Gastrocnemius medialis (tissue), 4 donors: Measurements from ENCODE around the gene CLDN22. TPM values are rescaled to one million over a fixed set of nuclear protein-coding genes. Genes with fewer than 3 reads are reported as not detected.

ENCODE experiments used
- ATAC-seq, 2 donors: fragments of 150-250 bp; one replicate each; pipeline ENCODE4 v1.9.1; 2016
- DNase-seq, 2 donors: peaks; one replicate each; pipeline ENCODE4 v3.0.0-alpha.2; 2019
- H3K27ac ChIP-seq, 4 donors: fragments of 200-600 bp; sonication (generic); 1 replicate in 1 of 4; 2 replicates in 3 of 4; pipeline ENCODE4 v1.5.1; 2016 to 2018; ENCODE audit warnings: mild to moderate bottlenecking in 2 of 4, moderate library complexity in 1 of 4
- H3K27me3 ChIP-seq, 3 donors: fragments of 200-600 bp; sonication (generic) in 2 of 3; 1 replicate in 1 of 3; 2 replicates in 2 of 3; pipeline versions ENCODE4 v1.5.1 to v1.6.0; 2016 to 2019; ENCODE audit warnings: mild to moderate bottlenecking in 1 of 3, moderate library complexity in 1 of 3
- H3K36me3 ChIP-seq, 2 donors: fragments of 200-600 bp; sonication (generic) in 1 of 2; one replicate each; pipeline ENCODE4 v1.5.1; 2017 to 2018
- H3K4me1 ChIP-seq, 2 donors: fragments of 200-600 bp; sonication (generic) in 1 of 2; one replicate each; pipeline ENCODE4 v1.5.1; 2016 to 2017; ENCODE audit warnings: mild to moderate bottlenecking in 2 of 2
- H3K4me3 ChIP-seq, 4 donors: fragments of 200-600 bp; sonication (generic) in 3 of 4; 1 replicate in 1 of 4; 2 replicates in 3 of 4; pipeline ENCODE4 v1.5.1; 2016 to 2019; ENCODE audit warnings: mild to moderate bottlenecking in 2 of 4
- H3K9me3 ChIP-seq, 3 donors: fragments of 200-600 bp; sonication (generic) in 2 of 3; 1 replicate in 1 of 3; 2 replicates in 2 of 3; pipeline ENCODE4 v1.5.1; 2016 to 2019
- POLR2A ChIP-seq, 2 donors: fragments of 450-650 bp; IDR thresholded peaks; one replicate each; pipeline ENCODE4 v1.6.1; 2017; ENCODE audit warnings: antibody characterized with exemption in 2 of 2, mild to moderate bottlenecking in 2 of 2, moderate library complexity in 2 of 2
- in situ Hi-C, 4 donors: fragments of 200-750 bp; cut with MboI; loops; one replicate each; pipeline versions ENCODE4 v1.15.0 to v1.8.0; 2017; ENCODE audit warnings: low sequenced_read_pairs in 4 of 4
- intact Hi-C: fragments of 100-400 bp; cut with DNase I; formaldehyde crosslinking; loops from one replicate; pipeline ENCODE4 v1.15.1; 2023; ENCODE audit warnings: low total_unique reads
- total RNA-seq, 4 donors: library from RNA; depleted of rRNA; stranded (reverse); fragments of >200 nt; gene quantifications; one replicate each; pipeline versions ENCODE4 v1.1.0 to v1.2.3, GENCODE V29; 2016
- TF ChIP-seq, protein P1 (sequence below), 5 experiments: fragments of 450-650 bp in 3 of 5; fragments of 200-600 bp in 2 of 5; sonication (generic) in 2 of 5; IDR thresholded peaks in 4 of 5; conservative IDR thresholded peaks in 1 of 5; 1 replicate in 4 of 5; 2 replicates in 1 of 5; pipeline ENCODE4 v1.5.1; 2016 to 2019; ENCODE audit warnings: antibody characterized with exemption in 5 of 5, mild to moderate bottlenecking in 3 of 5, moderate library complexity in 3 of 5

Gene CLDN22
- total RNA-seq, 4 donors from 2014 or later, result not detected

DNA sequence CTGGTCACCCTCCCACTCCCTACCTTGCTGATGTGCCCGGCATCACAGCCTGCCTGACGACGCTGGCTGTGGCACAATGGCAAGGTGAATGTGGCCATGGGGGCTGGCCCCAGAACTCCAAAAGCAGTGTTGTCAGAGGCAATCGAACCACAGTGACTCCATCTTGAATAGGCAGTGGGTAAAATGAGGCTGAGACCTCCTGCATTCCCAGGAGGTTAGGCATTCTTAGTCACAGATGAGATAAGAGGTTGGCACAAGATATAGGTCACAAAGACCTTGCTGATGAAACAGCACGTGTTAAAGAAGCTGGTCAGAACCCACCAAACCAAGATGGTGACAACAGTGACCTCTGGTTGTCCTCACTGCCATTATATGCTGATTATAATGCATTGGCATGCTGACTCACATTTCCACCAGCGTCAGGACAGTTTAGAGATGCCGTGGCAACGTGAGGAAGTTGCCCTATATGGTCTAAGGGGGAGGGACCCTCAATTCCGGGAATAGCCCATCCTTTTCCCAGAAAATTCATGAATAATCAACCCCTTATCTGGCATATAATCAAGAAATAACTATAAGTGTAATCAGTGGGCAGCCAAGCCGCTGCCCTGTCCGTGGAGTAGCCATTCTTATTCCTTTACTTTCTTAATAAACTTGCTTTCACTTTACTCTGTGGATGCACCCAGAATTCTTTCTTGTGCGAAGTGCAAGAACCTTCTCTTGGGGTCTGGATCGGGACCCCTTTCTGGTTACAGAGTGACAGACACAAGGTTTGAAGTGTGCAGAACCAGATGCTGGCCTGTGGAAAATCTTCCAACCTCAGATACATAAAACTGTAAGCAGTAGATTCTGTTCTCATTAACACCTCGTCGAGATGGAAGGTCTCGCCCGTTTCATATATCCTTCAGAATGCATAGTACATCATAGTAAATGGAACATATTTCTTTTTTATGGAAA, 28.9 kb upstream of the CLDN22 start:
- intact Hi-C loops (no loop called here), in situ Hi-C loops (no loop called here)
- TF ChIP-seq, protein P1, sequence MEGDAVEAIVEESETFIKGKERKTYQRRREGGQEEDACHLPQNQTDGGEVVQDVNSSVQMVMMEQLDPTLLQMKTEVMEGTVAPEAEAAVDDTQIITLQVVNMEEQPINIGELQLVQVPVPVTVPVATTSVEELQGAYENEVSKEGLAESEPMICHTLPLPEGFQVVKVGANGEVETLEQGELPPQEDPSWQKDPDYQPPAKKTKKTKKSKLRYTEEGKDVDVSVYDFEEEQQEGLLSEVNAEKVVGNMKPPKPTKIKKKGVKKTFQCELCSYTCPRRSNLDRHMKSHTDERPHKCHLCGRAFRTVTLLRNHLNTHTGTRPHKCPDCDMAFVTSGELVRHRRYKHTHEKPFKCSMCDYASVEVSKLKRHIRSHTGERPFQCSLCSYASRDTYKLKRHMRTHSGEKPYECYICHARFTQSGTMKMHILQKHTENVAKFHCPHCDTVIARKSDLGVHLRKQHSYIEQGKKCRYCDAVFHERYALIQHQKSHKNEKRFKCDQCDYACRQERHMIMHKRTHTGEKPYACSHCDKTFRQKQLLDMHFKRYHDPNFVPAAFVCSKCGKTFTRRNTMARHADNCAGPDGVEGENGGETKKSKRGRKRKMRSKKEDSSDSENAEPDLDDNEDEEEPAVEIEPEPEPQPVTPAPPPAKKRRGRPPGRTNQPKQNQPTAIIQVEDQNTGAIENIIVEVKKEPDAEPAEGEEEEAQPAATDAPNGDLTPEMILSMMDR (IDR thresholded peaks at IDR 0.05 in 4 of 5, conservative IDR thresholded peaks at IDR 0.05 in 1 of 5), result no peak
- TF ChIP-seq POLR2A (IDR thresholded peaks at IDR 0.05), result no peak
- no peaks in the 10 kb centered on the region for H3K9me3 ChIP-seq
- H3K4me1 ChIP-seq, result no peaks in the 10 kb centered on the region
- ATAC-seq (no peak), DNase-seq (no peak)
- H3K27ac ChIP-seq, result no peak overlapping the region
- H3K27me3 ChIP-seq, result no peaks in the 10 kb centered on the region
- H3K4me3 ChIP-seq, result no peak overlapping the region
- no peaks in the 10 kb centered on the region for H3K36me3 ChIP-seq

DNA sequence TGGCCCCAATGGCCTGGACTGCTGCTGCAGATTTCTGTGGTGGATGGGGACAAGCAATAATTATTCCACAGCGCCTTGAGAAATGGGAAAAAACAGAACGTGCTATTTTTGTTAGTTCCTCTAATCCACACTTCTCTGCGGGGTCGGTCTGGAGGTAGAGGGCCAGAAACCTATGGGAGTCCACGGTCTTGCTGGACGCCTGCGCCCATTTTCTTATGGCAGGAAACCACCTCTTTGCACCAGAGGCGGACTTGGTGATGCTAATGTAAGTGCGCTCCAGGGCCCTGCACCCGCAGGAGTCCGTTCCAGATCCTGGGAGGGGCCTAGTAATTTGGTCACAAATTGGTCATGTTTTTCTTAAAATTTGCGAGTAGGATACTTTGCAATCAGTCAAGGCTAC, 28.1 kb upstream of the CLDN22 start:
- Histone ChIP-seq H3K27ac (no peak overlapping the region), H3K27me3 (peaks cover 0 to 8% (median 2%) of the 10 kb centered on the region in 3 donors), H3K36me3 (no peaks in the 10 kb centered on the region), H3K4me3 (no peak overlapping the region), H3K4me1 (no peaks in the 10 kb centered on the region), H3K9me3 (no peaks in the 10 kb centered on the region)
- in situ Hi-C loops, result no loop called here
- intact Hi-C loops, result no loop called here
- TF ChIP-seq POLR2A (IDR thresholded peaks at IDR 0.05), result no peak
- TF ChIP-seq, protein P1 (IDR thresholded peaks at IDR 0.05 in 4 of 5, conservative IDR thresholded peaks at IDR 0.05 in 1 of 5), result no peak
- DNase-seq, result no peak
- no peak for ATAC-seq

DNA sequence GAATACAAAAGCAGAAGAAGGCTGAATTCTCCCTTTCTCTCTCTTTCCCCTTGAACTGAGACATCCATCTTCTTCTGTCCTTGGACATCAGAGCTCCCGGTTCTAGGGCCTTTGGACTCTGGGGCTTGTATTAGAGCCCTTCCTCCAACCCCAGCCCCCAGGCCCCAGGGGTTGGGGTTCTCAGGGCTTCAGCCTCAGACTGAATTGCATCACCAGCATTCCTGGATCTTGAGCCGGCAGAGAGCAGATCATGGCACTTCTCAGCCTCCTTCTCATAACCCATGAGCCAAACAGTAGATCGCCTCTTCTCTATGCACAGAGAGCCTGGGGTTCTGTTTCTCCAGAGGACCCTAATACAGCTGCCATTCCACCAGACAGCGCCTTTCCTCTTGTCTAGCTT, 27.5 kb upstream of the CLDN22 start:
- no peak overlapping the region for H3K27ac ChIP-seq
- H3K4me1 ChIP-seq, result no peaks in the 10 kb centered on the region
- ATAC-seq, result no peak
- no peak overlapping the region for H3K4me3 ChIP-seq
- no peak for DNase-seq
- intact Hi-C loops (no loop called here), in situ Hi-C loops (no loop called here)
- H3K36me3 ChIP-seq, result no peaks in the 10 kb centered on the region
- TF ChIP-seq, protein P1 (IDR thresholded peaks at IDR 0.05 in 4 of 5, conservative IDR thresholded peaks at IDR 0.05 in 1 of 5), result no peak
- no peak for TF ChIP-seq POLR2A (IDR thresholded peaks at IDR 0.05)
- H3K27me3 ChIP-seq, result peaks cover 0 to 8% (median 3%) of the 10 kb centered on the region in 3 donors
- no peaks in the 10 kb centered on the region for H3K9me3 ChIP-seq

DNA sequence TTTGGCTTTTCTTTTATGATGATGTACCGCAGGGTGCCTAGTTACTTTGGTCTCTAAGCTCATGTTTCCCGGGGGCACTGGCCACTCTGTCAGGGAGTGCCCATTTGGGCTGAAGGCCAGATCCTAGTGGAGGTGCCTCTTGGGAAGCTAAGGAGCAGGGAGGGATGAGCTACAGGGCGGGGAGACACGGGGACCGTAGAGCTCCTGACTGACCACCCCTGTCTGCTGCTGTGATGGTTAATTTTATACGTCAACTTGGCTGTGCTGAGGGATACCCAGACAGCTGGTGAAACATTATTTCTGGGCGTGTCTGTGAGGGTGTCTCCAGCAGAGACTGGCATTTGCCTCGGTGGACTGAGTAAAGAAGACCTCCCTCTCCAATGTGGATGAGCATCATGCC, 27.1 kb upstream of the CLDN22 start:
- TF ChIP-seq, protein P1 (IDR thresholded peaks at IDR 0.05 in 4 of 5, conservative IDR thresholded peaks at IDR 0.05 in 1 of 5), result no peak
- TF ChIP-seq POLR2A (IDR thresholded peaks at IDR 0.05), result no peak
- in situ Hi-C loops (no loop called here), intact Hi-C loops (no loop called here)
- Histone ChIP-seq H3K27me3 (peaks cover 0 to 8% (median 3%) of the 10 kb centered on the region in 3 donors), H3K9me3 (no peaks in the 10 kb centered on the region), H3K36me3 (no peaks in the 10 kb centered on the region), H3K4me3 (no peak overlapping the region), H3K4me1 (no peaks in the 10 kb centered on the region), H3K27ac (no peak overlapping the region)
- no peak for DNase-seq
- ATAC-seq, result no peak
